SK-N-SH (cell line): ENCODE measurements around the gene RPL18.

Experiments
- EZH2phosphoT487 ChIP-seq: fragments of 200-600 bp; sonication (generic); IDR thresholded peaks from 2 replicates; pipeline ENCODE4 v1.6.1; 2017; ENCODE audit warnings: low read depth, mixed run types, mild to moderate bottlenecking, antibody characterized with exemption, moderate library complexity, borderline replicate concordance
- MXI1 ChIP-seq: IDR thresholded peaks from 2 replicates; pipeline ENCODE4 v1.6.1; 2012; ENCODE audit warnings: mild to moderate bottlenecking, low read depth, low read length, improper control_type of control experiment

DNA sequence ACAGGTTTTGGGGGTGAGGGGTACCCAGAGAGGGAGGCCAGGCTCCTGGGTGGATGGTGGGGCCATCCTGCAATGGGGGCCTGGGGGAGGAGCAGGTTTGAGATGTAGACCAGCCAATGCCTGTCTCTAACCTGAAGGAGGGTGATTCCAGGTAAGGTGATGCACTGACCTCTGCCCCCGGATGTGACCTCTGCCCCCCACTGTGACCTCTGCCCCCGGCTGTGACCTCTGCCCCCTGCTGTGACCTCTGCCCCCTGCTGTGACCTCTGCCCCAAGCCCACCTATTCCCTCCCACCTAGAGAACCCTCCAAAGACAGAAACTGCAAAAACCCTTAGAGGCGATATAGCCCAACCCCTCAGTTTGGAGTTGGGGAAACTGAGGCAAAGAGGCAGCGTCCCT is 22.7 kb downstream of the RPL18 start:
- TF ChIP-seq EZH2phosphoT487 (no peak), MXI1 (no peak)
